ENCODE results near the gene MED25. TPM values are rescaled to one million over a fixed set of nuclear protein-coding genes. Genes with fewer than 3 reads are reported as not detected.

Gene MED25
- polyA plus RNA-seq, 3 donors, result 13.9 to 52.9 (median 18.5) TPM

GRCh38 chr19:49838885-49839588 lies 20.9 kb downstream of the MED25 start:
- peaks cover 5% of the 10 kb centered on the region for H3K4me1 Mint-ChIP-seq
- 97% methylated on average over 13 of the region's 18 CpGs for WGBS (ENCODE audit: insufficient coverage)
- Histone ChIP-seq H3K79me2 (ENCODE audit: insufficient read depth, low read length) (no peaks in the 10 kb centered on the region), H3K9me3 (replicated peaks in 1 of 2; ENCODE audit: control insufficient read depth in 1 of 2, insufficient read depth in 1 of 2, low read length in 2 of 2) (no peaks in the 10 kb centered on the region), H3K4me2 (replicated peaks; ENCODE audit: extremely low read depth, low read length, poor library complexity, severe bottlenecking) (no peak overlapping the region), H3K9ac (ENCODE audit: insufficient read depth, low read length, poor library complexity, severe bottlenecking) (no peak overlapping the region), H3K36me3 (replicated peaks in 1 of 2; ENCODE audit: control insufficient read depth in 1 of 2, insufficient read depth in 2 of 2, low read length in 2 of 2) (peaks cover 62 to 70% of the 10 kb centered on the region in 2 donors), H3K27me3 (ENCODE audit: control insufficient read depth in 2 of 2, insufficient read depth in 2 of 2, low read length in 2 of 2) (no peaks in the 10 kb centered on the region), H3K27ac (ENCODE audit: low read depth in 1 of 2, low read length in 2 of 2) (no peak overlapping the region), H3K4me3 (replicated peaks in 1 of 3; ENCODE audit: low read depth in 2 of 3, low read length in 3 of 3) (no peak overlapping the region), H4K20me1 (ENCODE audit: insufficient read depth, low read length) (peaks cover 4% of the 10 kb centered on the region), H2AFZ (ENCODE audit: insufficient read depth, low read depth, low read length, poor library complexity, severe bottlenecking) (no peak overlapping the region), H3K4me1 (ENCODE audit: control insufficient read depth in 1 of 2, insufficient read depth in 2 of 2, low read length in 2 of 2) (peaks cover 3 to 8% of the 10 kb centered on the region in 2 donors)
- no peak overlapping the region for H3K4me3 Mint-ChIP-seq
- H3K9me3 Mint-ChIP-seq, result peaks cover 0 to 3% (median 0%) of the 10 kb centered on the region in 7 donors
- no peak overlapping the region for H3K27ac Mint-ChIP-seq
- DNase-seq, result no peak
- intact Hi-C loops (cut with micrococcal nuclease), result no loop called here
- TF ChIP-seq CTCF (IDR thresholded peaks at IDR 0.05), result no peak
- H3K36me3 Mint-ChIP-seq, result peaks cover 54 to 62% of the 10 kb centered on the region in 2 donors
- no peaks in the 10 kb centered on the region for H3K27me3 Mint-ChIP-seq (ENCODE audit: low read depth in 3 of 3)

DNA sequence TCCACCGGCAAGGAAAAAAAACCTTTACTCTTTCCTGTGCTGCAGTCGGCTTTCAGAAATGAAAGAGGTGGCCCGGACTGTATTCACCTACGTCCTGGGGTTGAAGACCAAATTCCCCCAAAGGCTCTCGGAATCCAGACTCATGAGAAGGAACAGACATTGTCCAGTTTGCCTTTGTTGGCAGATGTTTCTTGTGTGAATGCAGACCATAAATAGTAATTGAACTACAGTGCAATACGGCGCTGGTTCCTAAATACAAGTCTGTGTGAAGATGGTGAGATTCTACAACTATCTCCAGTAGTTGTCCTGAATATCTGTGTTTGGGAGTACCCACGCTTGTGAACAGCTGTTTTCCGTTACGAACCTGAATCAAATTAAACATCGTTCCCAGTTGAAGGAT lies 21.6 kb downstream of the MED25 start:
- TF ChIP-seq CTCF (IDR thresholded peaks at IDR 0.05), result no peak
- 100% methylated on average over 6 of the region's 11 CpGs for WGBS (ENCODE audit: insufficient coverage)
- H3K27me3 ChIP-seq (ENCODE audit: control insufficient read depth in 2 of 2, insufficient read depth in 2 of 2, low read length in 2 of 2), result no peaks in the 10 kb centered on the region
- H3K36me3 ChIP-seq (replicated peaks in 1 of 2; ENCODE audit: control insufficient read depth in 1 of 2, insufficient read depth in 2 of 2, low read length in 2 of 2), result peaks cover 55 to 63% of the 10 kb centered on the region in 2 donors
- no peaks in the 10 kb centered on the region for H3K79me2 ChIP-seq (ENCODE audit: insufficient read depth, low read length)
- H3K36me3 Mint-ChIP-seq, result peaks cover 47 to 56% of the 10 kb centered on the region in 2 donors
- H3K9me3 ChIP-seq (replicated peaks in 1 of 2; ENCODE audit: control insufficient read depth in 1 of 2, insufficient read depth in 1 of 2, low read length in 2 of 2), result no peaks in the 10 kb centered on the region
- no peak overlapping the region for H3K9ac ChIP-seq (ENCODE audit: insufficient read depth, low read length, poor library complexity, severe bottlenecking)
- no peaks in the 10 kb centered on the region for H3K27me3 Mint-ChIP-seq (ENCODE audit: low read depth in 3 of 3)
- no peak overlapping the region for H3K4me3 Mint-ChIP-seq
- peaks cover 0 to 3% (median 0%) of the 10 kb centered on the region in 7 donors for H3K9me3 Mint-ChIP-seq
- intact Hi-C loops (cut with micrococcal nuclease), result no loop called here
- no peak for DNase-seq
- H3K4me1 Mint-ChIP-seq, result peaks cover 11% of the 10 kb centered on the region
- no peak overlapping the region for H2AFZ ChIP-seq (ENCODE audit: insufficient read depth, low read depth, low read length, poor library complexity, severe bottlenecking)
- H3K27ac Mint-ChIP-seq, result no peak overlapping the region
- peaks cover 10 to 15% of the 10 kb centered on the region in 2 donors for H3K4me1 ChIP-seq (ENCODE audit: control insufficient read depth in 1 of 2, insufficient read depth in 2 of 2, low read length in 2 of 2)
- H3K27ac ChIP-seq (ENCODE audit: low read depth in 1 of 2, low read length in 2 of 2), result no peak overlapping the region
- no peak overlapping the region for H3K4me3 ChIP-seq (replicated peaks in 1 of 3; ENCODE audit: low read depth in 2 of 3, low read length in 3 of 3)
- H4K20me1 ChIP-seq (ENCODE audit: insufficient read depth, low read length), result no peaks in the 10 kb centered on the region
- H3K4me2 ChIP-seq (replicated peaks; ENCODE audit: extremely low read depth, low read length, poor library complexity, severe bottlenecking), result no peak overlapping the region
